Activated CD8-positive, alpha-beta T cell treated with anti-CD3 and anti-CD28 coated beads for 36 hours (primary cell): Measurements from ENCODE around the gene CACNA1B. TPM values are rescaled to one million over a fixed set of nuclear protein-coding genes. Genes with fewer than 3 reads are reported as not detected.

ENCODE experiments used
- ATAC-seq: fragments of 200-7000 bp; cut with Tn5 transposase; one replicate; pipeline ENCODE4 v1.10.0; 2021; ENCODE audit warnings: mild to moderate bottlenecking, moderate library complexity
- CTCF ChIA-PET: fragments of 350-600 bp; sonication (Branson Sonifier 250); formaldehyde crosslinking; loops from one replicate; lab custom pipeline; 2021; ENCODE audit warnings: antibody characterized with exemption; lab: Charles Lee
- POLR2A ChIA-PET: fragments of 350-600 bp; sonication (Branson Sonifier 250); formaldehyde crosslinking; loops from one replicate; lab custom pipeline; 2021; ENCODE audit warnings: antibody characterized with exemption; lab: Charles Lee
- DNase-seq: peaks from one replicate; pipeline ENCODE4 v3.0.0-alpha.2; 2020
- H3K27ac Mint-ChIP-seq: one replicate; pipeline ENCODE4 v1.8.0; 2021; ENCODE audit warnings: mild to moderate bottlenecking, mixed read lengths
- H3K27me3 Mint-ChIP-seq: one replicate; pipeline ENCODE4 v1.8.0; 2021; ENCODE audit warnings: mixed read lengths
- H3K36me3 Mint-ChIP-seq: one replicate; pipeline ENCODE4 v1.8.0; 2021; ENCODE audit warnings: low read depth, mixed read lengths
- H3K4me1 Mint-ChIP-seq: one replicate; pipeline ENCODE4 v1.8.0; 2021; ENCODE audit warnings: low read depth, mixed read lengths
- H3K4me3 Mint-ChIP-seq: one replicate; pipeline ENCODE4 v1.8.0; 2021; ENCODE audit warnings: mild to moderate bottlenecking, moderate library complexity, mixed read lengths
- H3K9me3 Mint-ChIP-seq: one replicate; pipeline ENCODE4 v1.8.0; 2021; ENCODE audit warnings: mixed read lengths
- CTCF ChIP-seq: fragments of 200-600 bp; IDR thresholded peaks from one replicate; pipeline ENCODE4 v1.8.0; 2022; ENCODE audit warnings: antibody characterized with exemption, mild to moderate bottlenecking
- intact Hi-C: fragments of 100-400 bp; cut with micrococcal nuclease; formaldehyde crosslinking; loops from one replicate; pipeline ENCODE4 v1.10.0; 2022
- total RNA-seq, 2 experiments: library from RNA; stranded (reverse); gene quantifications; one replicate each; pipeline ENCODE4 v1.2.3, GENCODE V29; 2021

The CACNA1B gene
- total RNA-seq, 2 experiments from 2014 or later, result not detected

GRCh38 chr9:137946993-137947392, 69.4 kb downstream of the CACNA1B start:
- Mint-ChIP-seq H3K27me3 (peaks cover 1% of the 10 kb centered on the region), H3K9me3 (peaks cover 20% of the 10 kb centered on the region), H3K4me1 (no peaks in the 10 kb centered on the region), H3K36me3 (peaks cover 1% of the 10 kb centered on the region), H3K27ac (no peak overlapping the region), H3K4me3 (no peak overlapping the region)
- CTCF ChIA-PET, result no interaction called here
- intact Hi-C loops, result no loop called here
- ATAC-seq (no peak), DNase-seq (no peak)
- no peak for TF ChIP-seq CTCF
- POLR2A ChIA-PET, result no interaction called here

- DNase-seq (no peak), ATAC-seq (no peak)
- no peak for TF ChIP-seq CTCF
- H3K9me3 Mint-ChIP-seq, result peaks cover 16% of the 10 kb centered on the region
- H3K36me3 Mint-ChIP-seq, result peaks cover 1% of the 10 kb centered on the region
- ChIA-PET CTCF (no interaction called here), POLR2A (no interaction called here)
- H3K27me3 Mint-ChIP-seq, result peaks cover 1% of the 10 kb centered on the region
- no peak overlapping the region for H3K27ac Mint-ChIP-seq
- intact Hi-C loops, result no loop called here
- H3K4me1 Mint-ChIP-seq, result no peaks in the 10 kb centered on the region
- no peak overlapping the region for H3K4me3 Mint-ChIP-seq
Observed at GRCh38 chr9:137948642-137949041, 71.1 kb downstream of the CACNA1B start.

GRCh38 chr9:137949260-137949659, 71.7 kb downstream of the CACNA1B start:
- Mint-ChIP-seq H3K4me3 (no peak overlapping the region), H3K36me3 (peaks cover 1% of the 10 kb centered on the region), H3K4me1 (no peaks in the 10 kb centered on the region), H3K27ac (no peak overlapping the region), H3K27me3 (peaks cover 1% of the 10 kb centered on the region), H3K9me3 (peaks cover 12% of the 10 kb centered on the region)
- ChIA-PET CTCF (no interaction called here), POLR2A (no interaction called here)
- intact Hi-C loops, result no loop called here
- TF ChIP-seq CTCF, result no peak
- DNase-seq (no peak), ATAC-seq (no peak)

- DNase-seq (no peak), ATAC-seq (no peak)
- Mint-ChIP-seq H3K9me3 (peaks cover 7% of the 10 kb centered on the region), H3K27me3 (peaks cover 1% of the 10 kb centered on the region), H3K27ac (no peak overlapping the region), H3K36me3 (no peaks in the 10 kb centered on the region), H3K4me1 (no peaks in the 10 kb centered on the region), H3K4me3 (no peak overlapping the region)
- CTCF ChIA-PET, result no interaction called here
- POLR2A ChIA-PET, result no interaction called here
- no peak for TF ChIP-seq CTCF
- intact Hi-C loops, result no loop called here
Observed at GRCh38 chr9:137951107-137951506, 73.5 kb downstream of the CACNA1B start.

- Mint-ChIP-seq H3K4me1 (no peaks in the 10 kb centered on the region), H3K9me3 (no peaks in the 10 kb centered on the region), H3K36me3 (no peaks in the 10 kb centered on the region), H3K27me3 (peaks cover 1% of the 10 kb centered on the region), H3K27ac (no peak overlapping the region), H3K4me3 (no peak overlapping the region)
- ATAC-seq, result no peak
- CTCF ChIA-PET, result no interaction called here
- intact Hi-C loops, result no loop called here
- no peak for TF ChIP-seq CTCF
- DNase-seq, result no peak
- POLR2A ChIA-PET, result no interaction called here
Observed at GRCh38 chr9:137951597-137952490, 74.3 kb downstream of the CACNA1B start.
